ENCODE results near the gene FOXL1.

- no peak for TF ChIP-seq ZNF274 (IDR thresholded peaks at IDR 0.05; ENCODE audit: low read depth, low read length)
- no peak for TF ChIP-seq SUZ12 (IDR thresholded peaks at IDR 0.05; ENCODE audit: extremely low read depth, insufficient read depth, insufficient read length)
Observed at GRCh38 chr16:86602521-86602920, 24.2 kb downstream of the FOXL1 start.

Measured in NT2/D1 (cell line).